ENCODE data around the gene ACSF3. TPM values are rescaled to one million over a fixed set of nuclear protein-coding genes. Genes with fewer than 3 reads are reported as not detected.

ACSF3 gene
- total RNA-seq = 15.3 and 18.8 TPM in 2 replicates

GRCh38 chr16:89093602-89094251 lies at the start of gene ACSF3:
TSS of gene ACSF3 (plus strand) at chr16:89093852. CDS start at chr16:89100682, 6,830 bp downstream.

DNA sequence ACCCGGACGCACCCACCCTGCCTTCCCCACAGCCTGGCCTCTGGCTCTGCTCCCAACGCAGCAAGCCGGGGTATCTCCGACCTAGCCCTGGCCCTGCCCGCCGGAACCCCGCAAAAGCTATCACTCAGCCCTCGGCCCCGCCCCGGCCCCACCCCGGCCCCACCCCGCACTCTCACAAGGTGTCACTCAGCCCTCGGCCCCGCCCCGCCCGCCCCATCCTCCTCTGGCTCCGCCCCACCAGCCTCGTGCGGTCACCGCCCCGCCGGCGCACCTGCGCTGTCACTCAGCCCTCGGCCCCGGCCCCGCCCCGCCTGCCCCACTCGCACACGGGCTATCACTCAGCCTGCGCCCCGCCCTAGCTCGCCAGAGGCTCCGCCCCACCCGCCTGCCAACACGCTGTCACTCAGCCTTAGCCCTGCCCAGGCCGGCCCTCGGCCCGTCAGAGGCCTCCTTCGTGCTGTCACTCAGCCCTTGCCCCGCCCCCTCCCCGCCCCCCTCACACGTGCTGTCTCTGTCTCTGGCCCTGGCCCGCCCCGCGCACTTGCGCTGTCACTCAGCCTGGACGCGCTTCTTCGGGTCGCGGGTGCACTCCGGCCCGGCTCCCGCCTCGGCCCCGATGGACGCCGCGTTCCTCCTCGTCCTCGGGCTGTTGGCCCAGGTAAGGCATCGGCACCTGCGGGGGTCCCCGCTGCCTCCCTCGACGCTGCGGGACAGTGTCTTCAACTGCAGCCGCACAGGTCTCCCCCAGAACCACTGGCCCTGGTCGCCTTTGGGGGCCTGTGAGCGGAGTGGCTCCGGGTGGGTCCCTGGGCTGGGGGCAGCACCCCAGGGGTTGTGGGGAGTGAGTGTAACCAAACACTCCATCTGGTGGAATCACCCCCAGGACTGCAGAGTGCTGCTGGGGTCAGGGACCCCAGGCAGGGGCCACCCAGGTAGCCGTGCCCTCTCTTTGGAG lies 77.8 kb downstream of the ACSF3 start, which contains the start of gene CDH15:
CDH15 (plus strand) TSS at position 533 of the 955 bp plus-strand sequence; CDS start at position 617, 84 bp downstream.

GRCh38 chr16:89200124-89200849 lies 106.6 kb downstream of the ACSF3 start, which contains the start of gene SLC22A31:
TSS of gene SLC22A31 (minus strand) at chr16:89200537. CDS start at chr16:89200501, 36 bp downstream.

Other genes with a start within 250 kb of the ACSF3 start
- 17.2 and 19.8 TPM in 2 replicates for gene GALNS, start 236.9 kb upstream of the ACSF3 start, total RNA-seq
- gene TRAPPC2L, start 236.7 kb upstream of the ACSF3 start, total RNA-seq = 78.0 and 90.4 TPM in 2 replicates
- not detected in 2 replicates for gene PABPN1L, start 227.2 kb upstream of the ACSF3 start, total RNA-seq
- 0.06 TPM in 1 of 2 replicates, not detected in the other for gene CBFA2T3, start 116.6 kb upstream of the ACSF3 start, total RNA-seq
- gene CDH15, start 77.9 kb downstream of the ACSF3 start, total RNA-seq = 0.68 and 0.92 TPM in 2 replicates
- gene SLC22A31, start 106.7 kb downstream of the ACSF3 start, total RNA-seq = 0.13 and 0.25 TPM in 2 replicates
- 7.8 and 13.7 TPM in 2 replicates for gene ZNF778, start 123.9 kb downstream of the ACSF3 start, total RNA-seq

Data from aortic smooth muscle cell (primary cell).